ENCODE data around the gene CDH4.

Gene CDH4

DNA sequence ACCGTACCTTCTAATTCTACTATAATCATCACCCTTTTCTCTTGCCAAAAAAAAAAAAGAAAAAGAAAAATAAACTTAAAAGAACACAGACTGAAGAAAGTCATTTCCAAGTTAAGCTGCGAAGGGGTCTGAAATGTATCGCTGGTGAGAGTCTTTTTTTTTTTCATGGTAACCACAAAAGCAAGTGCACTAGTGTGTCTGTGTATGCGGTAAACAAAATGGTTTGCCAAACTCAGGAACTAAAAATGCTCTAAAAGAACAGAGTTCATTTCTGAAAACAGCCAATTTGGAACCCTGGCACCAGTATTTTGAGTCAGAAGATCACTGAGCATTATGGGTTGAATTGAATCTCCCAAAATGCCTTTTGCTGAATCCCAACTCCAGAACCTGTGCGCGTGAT is 46.6 kb downstream of the CDH4 start:
- DNase-seq (ENCODE audit: low read depth, low spot score) = no peak
- TF ChIP-seq, protein P1, sequence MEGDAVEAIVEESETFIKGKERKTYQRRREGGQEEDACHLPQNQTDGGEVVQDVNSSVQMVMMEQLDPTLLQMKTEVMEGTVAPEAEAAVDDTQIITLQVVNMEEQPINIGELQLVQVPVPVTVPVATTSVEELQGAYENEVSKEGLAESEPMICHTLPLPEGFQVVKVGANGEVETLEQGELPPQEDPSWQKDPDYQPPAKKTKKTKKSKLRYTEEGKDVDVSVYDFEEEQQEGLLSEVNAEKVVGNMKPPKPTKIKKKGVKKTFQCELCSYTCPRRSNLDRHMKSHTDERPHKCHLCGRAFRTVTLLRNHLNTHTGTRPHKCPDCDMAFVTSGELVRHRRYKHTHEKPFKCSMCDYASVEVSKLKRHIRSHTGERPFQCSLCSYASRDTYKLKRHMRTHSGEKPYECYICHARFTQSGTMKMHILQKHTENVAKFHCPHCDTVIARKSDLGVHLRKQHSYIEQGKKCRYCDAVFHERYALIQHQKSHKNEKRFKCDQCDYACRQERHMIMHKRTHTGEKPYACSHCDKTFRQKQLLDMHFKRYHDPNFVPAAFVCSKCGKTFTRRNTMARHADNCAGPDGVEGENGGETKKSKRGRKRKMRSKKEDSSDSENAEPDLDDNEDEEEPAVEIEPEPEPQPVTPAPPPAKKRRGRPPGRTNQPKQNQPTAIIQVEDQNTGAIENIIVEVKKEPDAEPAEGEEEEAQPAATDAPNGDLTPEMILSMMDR (IDR thresholded peaks at IDR 0.05; ENCODE audit: insufficient read depth, low read length, missing control alignments) = no peak
- POLR2A ChIA-PET = no interaction called here
- CTCF ChIA-PET = no interaction called here
- H3K4me3 ChIP-seq (ENCODE audit: low read depth, low read length) = no peak overlapping the region

DNA sequence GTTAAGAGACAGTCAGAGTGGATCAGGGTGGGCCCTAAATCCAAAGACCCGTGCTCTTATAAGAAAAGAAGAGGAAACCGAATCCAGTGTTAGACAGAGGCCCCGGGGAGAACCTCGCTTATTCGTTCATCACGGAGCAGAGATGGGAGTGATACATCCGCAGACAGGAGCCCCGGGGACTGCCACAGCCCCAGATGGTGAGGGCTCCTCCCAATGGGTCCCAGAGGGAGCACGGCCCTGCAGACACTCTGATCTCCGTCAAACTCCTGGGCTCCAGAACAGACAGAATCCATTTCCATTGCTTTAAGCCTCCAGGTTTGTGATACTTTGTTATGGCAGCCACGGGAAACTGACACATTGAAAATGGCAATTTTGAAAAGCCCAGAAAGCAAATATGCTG is 47.0 kb downstream of the CDH4 start:
- no peak for DNase-seq (ENCODE audit: low read depth, low spot score)
- POLR2A ChIA-PET = no interaction called here
- CTCF ChIA-PET = no interaction called here
- TF ChIP-seq, protein P1 (IDR thresholded peaks at IDR 0.05; ENCODE audit: insufficient read depth, low read length, missing control alignments) = no peak
- no peak overlapping the region for H3K4me3 ChIP-seq (ENCODE audit: low read depth, low read length)

DNA sequence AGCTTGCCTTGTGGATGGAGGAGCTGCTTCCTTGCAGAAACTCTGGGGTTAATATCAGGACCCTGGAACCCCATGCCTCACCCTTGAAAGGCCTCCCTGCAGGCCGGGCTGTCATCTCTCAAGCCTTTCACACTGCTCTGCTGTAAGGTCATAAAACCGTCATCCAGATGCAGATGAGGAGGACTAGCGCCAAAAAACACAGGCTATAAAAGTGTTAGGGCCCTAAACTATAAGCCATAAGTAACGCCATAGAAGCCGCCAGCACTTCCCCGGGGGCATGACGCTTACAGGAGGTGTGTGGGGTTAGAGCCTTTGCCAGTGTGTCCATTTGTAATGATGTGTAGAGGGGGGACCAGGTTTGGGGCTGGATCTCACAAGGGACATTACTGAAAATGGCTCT is 47.6 kb downstream of the CDH4 start:
- ChIA-PET POLR2A (no interaction called here), CTCF (no interaction called here)
- TF ChIP-seq, protein P1 (IDR thresholded peaks at IDR 0.05; ENCODE audit: insufficient read depth, low read length, missing control alignments) = no peak
- DNase-seq (ENCODE audit: low read depth, low spot score) = no peak
- no peak overlapping the region for H3K4me3 ChIP-seq (ENCODE audit: low read depth, low read length)

DNA sequence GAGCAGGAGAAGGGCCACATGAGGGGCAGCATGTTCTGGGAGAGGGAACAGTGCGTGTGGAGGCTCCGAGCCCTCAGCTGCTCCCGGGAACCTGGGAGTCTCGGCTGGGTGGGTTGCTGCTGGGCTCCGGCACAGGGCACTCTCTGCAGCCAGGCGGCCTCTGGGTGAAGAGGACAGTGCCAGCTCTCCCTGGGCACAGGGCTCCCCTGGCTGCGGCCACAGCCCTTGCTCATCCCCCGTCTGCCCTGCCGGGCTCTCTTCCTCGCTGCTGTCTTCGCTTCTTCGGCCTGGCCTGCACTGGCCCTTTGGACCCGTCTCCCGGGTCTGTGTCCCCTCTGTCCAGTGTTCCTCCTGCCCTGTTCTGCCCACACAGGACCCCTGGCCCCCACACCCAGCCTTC is 48.2 kb downstream of the CDH4 start:
- CTCF ChIA-PET = no interaction called here
- POLR2A ChIA-PET = no interaction called here
- no peak overlapping the region for H3K4me3 ChIP-seq (ENCODE audit: low read depth, low read length)
- DNase-seq (ENCODE audit: low read depth, low spot score) = no peak
- TF ChIP-seq, protein P1 (IDR thresholded peaks at IDR 0.05; ENCODE audit: insufficient read depth, low read length, missing control alignments) = no peak

DNA sequence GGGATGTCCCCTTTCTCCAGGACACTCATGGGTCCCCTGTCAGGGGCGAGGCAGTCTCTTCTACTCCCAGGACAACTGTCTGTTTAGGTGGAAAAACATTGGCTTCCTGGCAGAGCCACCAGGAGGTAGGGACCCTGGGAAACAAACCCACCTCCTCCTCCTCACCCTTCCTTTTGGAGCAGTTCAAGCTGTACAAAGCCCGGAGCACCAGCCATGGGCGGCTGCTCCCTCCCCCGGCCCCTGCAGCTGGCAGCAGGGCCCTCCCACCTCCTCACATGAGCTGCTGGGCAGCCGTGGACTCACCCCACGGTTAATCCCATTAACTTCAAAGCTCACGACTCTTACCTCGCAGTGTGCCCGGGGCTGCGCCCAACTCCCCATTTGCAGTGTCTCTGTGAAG is 48.6 kb downstream of the CDH4 start:
- DNase-seq (ENCODE audit: low read depth, low spot score) = no peak
- ChIA-PET CTCF (no interaction called here), POLR2A (no interaction called here)
- TF ChIP-seq, protein P1 (IDR thresholded peaks at IDR 0.05; ENCODE audit: insufficient read depth, low read length, missing control alignments) = no peak
- H3K4me3 ChIP-seq (ENCODE audit: low read depth, low read length) = no peak overlapping the region

DNA sequence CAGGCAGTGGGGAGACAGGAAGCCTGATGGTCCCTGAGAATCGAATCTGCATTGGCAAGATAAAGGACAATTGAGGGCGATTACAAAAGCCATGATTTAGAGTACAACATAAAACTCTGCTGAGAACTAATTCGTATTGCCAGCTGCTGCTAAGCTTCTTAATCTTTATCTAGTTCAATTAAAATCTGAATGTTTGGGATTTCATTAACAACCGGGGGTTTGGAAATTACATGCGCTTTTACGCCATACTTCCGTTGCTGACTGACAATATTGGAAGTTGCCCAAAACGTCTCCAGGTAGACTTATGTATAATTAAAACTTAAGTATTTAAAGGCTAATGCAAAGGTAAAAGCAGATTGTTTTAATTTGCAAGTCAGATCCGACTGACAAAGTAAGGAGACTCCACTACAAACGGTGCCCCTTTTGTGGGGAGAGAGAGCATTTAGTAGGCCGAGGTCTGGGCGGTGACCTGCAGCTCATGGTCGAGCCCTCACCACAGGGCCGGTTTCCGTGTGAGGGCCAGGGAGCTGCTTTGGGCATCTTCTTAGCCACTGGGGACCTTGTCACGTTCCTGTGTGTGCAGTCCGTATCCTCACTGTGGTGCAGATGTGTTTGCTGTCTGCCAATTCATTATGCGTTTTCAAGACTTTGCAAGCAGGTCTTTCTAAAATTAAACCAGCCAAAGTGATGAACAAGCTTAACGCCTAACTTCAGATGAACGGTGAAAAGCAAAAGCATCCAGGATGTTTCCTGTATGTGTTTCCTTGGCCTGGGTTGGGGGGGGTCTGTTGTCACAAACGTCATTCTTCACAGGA is 49.9 kb downstream of the CDH4 start:
- DNase-seq (ENCODE audit: low read depth, low spot score) = no peak
- POLR2A ChIA-PET = no interaction called here
- TF ChIP-seq, protein P1 (IDR thresholded peaks at IDR 0.05; ENCODE audit: insufficient read depth, low read length, missing control alignments) = no peak
- CTCF ChIA-PET = no interaction called here
- H3K4me3 ChIP-seq (ENCODE audit: low read depth, low read length) = no peak overlapping the region

Measured in AG04449 (cell line).